ENCODE measurements around the gene ABCA1.

DNA sequence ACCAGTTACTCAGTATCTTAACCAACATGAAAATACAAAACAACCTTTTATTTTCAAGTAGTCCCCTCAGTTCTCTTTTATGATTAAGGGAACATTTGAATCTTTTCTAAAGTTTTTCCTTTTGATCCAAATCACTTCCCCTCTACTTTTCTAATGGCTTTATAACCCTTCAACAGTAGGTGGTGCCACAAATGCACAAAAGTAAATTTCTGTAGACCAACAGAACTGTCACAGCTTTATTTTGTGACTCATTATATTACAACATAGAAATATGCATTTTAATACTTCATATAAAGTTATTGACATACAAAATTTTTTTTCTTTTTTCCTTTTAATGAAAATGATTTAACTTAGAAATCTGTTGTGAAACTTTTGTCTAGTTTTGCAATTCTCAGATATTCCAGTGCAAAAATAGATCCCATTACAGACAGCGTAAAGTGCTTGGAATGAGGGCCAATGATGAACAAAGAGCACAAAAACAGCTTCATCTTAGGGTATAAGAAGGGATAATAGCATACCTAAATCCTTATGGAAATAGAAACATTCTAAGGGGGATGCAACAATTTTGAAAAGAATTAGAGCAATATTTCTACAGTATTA is 147.1 kb downstream of the ABCA1 start:
- no peak for TF ChIP-seq POLR2A (IDR thresholded peaks at IDR 0.05)
- TF ChIP-seq, protein P1, sequence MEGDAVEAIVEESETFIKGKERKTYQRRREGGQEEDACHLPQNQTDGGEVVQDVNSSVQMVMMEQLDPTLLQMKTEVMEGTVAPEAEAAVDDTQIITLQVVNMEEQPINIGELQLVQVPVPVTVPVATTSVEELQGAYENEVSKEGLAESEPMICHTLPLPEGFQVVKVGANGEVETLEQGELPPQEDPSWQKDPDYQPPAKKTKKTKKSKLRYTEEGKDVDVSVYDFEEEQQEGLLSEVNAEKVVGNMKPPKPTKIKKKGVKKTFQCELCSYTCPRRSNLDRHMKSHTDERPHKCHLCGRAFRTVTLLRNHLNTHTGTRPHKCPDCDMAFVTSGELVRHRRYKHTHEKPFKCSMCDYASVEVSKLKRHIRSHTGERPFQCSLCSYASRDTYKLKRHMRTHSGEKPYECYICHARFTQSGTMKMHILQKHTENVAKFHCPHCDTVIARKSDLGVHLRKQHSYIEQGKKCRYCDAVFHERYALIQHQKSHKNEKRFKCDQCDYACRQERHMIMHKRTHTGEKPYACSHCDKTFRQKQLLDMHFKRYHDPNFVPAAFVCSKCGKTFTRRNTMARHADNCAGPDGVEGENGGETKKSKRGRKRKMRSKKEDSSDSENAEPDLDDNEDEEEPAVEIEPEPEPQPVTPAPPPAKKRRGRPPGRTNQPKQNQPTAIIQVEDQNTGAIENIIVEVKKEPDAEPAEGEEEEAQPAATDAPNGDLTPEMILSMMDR (IDR thresholded peaks at IDR 0.05), result peak in 4 of 6 experiments; percentile 10 to 40 (median 33)

All from Peyer's patch (tissue), 4 donors.